Fibroblast of lung (primary cell): Measurements from ENCODE around the gene SCYGR2.

ENCODE experiments used
- EZH2 ChIP-seq: IDR thresholded peaks from 2 replicates; pipeline ENCODE4 v1.5.1; 2012; ENCODE audit warnings: low read length, control low read depth, mild to moderate bottlenecking; ENCODE audit errors: missing control alignments
- TF ChIP-seq, protein P1 (sequence below), 2 donors: IDR thresholded peaks in 1 of 2; conservative IDR thresholded peaks in 1 of 2; 1 replicate in 1 of 2; 2 replicates in 1 of 2; pipeline ENCODE4 v1.5.1; 2011 to 2012; ENCODE audit warnings: low read length in 2 of 2, control low read depth in 1 of 2, inconsistent platforms in 1 of 2, low read depth in 1 of 2, mild to moderate bottlenecking in 1 of 2

DNA sequence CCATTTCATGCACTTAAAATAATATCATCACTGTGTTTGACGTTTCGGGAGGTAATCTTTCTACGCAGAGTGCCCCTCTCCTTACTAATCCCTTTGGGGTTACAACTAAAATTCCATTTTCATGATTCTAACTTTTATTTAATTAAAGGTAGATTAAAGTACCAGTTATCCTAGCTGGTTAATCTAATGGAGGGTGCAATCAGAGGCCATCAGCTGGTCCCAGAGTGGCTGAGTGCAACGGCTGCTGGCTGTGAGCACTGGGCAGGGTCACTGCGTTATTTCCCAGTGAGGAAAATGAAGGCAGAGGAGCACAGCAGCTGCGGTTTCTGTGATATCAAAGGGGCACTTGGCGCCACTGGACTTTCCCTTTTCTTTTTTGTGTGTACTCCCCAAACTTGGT, 30.7 kb downstream of the SCYGR2 start:
- TF ChIP-seq, protein P1, sequence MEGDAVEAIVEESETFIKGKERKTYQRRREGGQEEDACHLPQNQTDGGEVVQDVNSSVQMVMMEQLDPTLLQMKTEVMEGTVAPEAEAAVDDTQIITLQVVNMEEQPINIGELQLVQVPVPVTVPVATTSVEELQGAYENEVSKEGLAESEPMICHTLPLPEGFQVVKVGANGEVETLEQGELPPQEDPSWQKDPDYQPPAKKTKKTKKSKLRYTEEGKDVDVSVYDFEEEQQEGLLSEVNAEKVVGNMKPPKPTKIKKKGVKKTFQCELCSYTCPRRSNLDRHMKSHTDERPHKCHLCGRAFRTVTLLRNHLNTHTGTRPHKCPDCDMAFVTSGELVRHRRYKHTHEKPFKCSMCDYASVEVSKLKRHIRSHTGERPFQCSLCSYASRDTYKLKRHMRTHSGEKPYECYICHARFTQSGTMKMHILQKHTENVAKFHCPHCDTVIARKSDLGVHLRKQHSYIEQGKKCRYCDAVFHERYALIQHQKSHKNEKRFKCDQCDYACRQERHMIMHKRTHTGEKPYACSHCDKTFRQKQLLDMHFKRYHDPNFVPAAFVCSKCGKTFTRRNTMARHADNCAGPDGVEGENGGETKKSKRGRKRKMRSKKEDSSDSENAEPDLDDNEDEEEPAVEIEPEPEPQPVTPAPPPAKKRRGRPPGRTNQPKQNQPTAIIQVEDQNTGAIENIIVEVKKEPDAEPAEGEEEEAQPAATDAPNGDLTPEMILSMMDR (conservative IDR thresholded peaks at IDR 0.05 in 1 of 2, IDR thresholded peaks at IDR 0.05 in 1 of 2; ENCODE audit: low read depth in 1 of 2, low read length in 2 of 2) = no peak
- no peak for TF ChIP-seq EZH2
